Measurements from ENCODE around the gene FOLR1. TPM values are rescaled to one million over a fixed set of nuclear protein-coding genes. Genes with fewer than 3 reads are reported as not detected.

FOLR1 gene
- total RNA-seq, 1 donor from 2014 or later, result not detected

DNA sequence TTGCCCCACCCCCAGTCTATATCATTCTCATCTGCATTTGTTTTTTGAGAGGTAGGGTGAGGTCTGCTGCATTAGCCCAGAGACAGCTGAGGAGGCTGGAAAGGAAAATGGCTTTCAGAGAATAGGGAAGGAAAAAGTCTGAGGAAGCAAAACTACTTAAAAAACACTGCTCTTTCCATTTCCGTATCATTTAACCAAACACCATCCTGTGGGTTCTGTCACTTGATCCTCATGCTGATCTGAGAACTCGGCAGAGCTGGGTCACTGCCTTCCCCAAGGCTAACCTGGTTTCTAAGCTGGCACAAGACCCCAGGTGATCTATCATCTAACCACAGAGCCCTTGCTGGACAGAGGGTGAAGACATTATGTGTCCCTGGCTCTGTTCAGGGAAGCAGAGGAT lies 25.9 kb downstream of the FOLR1 start:
- no peak for DNase-seq (ENCODE audit: low read depth, low spot score)
- H3K27me3 Mint-ChIP-seq (ENCODE audit: low read depth), result peaks cover 48% of the 10 kb centered on the region
- peaks cover 9% of the 10 kb centered on the region for H3K4me1 Mint-ChIP-seq
- no peaks in the 10 kb centered on the region for H3K36me3 Mint-ChIP-seq (ENCODE audit: low read depth)
- TF ChIP-seq, protein P1, sequence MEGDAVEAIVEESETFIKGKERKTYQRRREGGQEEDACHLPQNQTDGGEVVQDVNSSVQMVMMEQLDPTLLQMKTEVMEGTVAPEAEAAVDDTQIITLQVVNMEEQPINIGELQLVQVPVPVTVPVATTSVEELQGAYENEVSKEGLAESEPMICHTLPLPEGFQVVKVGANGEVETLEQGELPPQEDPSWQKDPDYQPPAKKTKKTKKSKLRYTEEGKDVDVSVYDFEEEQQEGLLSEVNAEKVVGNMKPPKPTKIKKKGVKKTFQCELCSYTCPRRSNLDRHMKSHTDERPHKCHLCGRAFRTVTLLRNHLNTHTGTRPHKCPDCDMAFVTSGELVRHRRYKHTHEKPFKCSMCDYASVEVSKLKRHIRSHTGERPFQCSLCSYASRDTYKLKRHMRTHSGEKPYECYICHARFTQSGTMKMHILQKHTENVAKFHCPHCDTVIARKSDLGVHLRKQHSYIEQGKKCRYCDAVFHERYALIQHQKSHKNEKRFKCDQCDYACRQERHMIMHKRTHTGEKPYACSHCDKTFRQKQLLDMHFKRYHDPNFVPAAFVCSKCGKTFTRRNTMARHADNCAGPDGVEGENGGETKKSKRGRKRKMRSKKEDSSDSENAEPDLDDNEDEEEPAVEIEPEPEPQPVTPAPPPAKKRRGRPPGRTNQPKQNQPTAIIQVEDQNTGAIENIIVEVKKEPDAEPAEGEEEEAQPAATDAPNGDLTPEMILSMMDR (conservative IDR thresholded peaks at IDR 0.05), result no peak
- H3K9me3 Mint-ChIP-seq, result no peaks in the 10 kb centered on the region
- no peak overlapping the region for H3K27ac Mint-ChIP-seq (ENCODE audit: unreplicated experiment)
- H3K4me3 Mint-ChIP-seq, result no peak overlapping the region

DNA sequence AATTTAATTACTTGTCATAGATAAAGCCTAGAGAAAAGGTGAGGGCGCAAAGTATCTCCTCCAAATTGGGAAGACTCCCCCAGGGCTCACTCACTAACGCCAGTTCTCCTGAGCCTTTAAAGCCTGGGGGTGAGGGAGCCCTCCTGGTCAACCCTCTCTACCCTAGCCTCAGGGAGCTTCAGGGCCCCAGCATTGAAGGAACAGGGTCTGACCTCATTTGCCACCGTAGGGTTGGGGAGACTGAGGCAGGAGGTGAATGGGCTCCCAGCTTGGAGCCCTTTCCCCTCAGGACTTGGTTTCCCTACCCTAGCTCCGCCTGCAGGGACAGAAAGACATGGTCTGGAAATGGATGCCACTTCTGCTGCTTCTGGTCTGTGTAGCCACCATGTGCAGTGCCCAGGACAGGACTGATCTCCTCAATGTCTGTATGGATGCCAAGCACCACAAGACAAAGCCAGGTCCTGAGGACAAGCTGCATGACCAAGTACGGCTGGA lies 26.4 kb downstream of the FOLR1 start:
- Mint-ChIP-seq H3K27me3 (ENCODE audit: low read depth) (peaks cover 43% of the 10 kb centered on the region), H3K36me3 (ENCODE audit: low read depth) (no peaks in the 10 kb centered on the region), H3K27ac (ENCODE audit: unreplicated experiment) (no peak overlapping the region), H3K4me3 (peak overlapping the region; percentile 55), H3K9me3 (no peaks in the 10 kb centered on the region), H3K4me1 (peaks cover 11% of the 10 kb centered on the region)
- TF ChIP-seq, protein P1 (conservative IDR thresholded peaks at IDR 0.05), result no peak
- DNase-seq (ENCODE audit: low read depth, low spot score), result no peak

DNA sequence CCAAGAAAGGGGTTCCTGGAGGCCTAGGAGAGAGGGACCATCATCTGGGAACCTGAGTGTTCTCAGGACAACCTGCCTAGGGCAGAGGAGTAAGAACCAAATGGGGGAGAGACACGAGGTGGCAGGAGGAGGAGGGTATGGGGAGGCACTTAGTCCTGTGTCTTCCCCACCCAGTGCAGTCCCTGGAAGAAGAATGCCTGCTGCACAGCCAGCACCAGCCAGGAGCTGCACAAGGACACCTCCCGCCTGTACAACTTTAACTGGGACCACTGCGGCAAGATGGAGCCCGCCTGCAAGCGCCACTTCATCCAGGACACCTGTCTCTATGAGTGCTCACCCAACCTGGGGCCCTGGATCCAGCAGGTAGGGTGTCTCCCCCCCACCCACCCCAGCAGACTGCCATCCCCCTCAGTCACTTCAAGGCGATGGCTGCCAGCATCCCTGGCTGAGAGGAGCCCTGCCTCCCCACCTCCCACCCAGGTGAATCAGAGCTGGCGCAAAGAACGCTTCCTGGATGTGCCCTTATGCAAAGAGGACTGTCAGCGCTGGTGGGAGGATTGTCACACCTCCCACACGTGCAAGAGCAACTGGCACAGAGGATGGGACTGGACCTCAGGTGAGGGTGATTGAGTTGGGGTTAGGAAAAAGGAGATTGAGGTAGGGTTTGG lies 28.9 kb downstream of the FOLR1 start:
- peaks cover 24% of the 10 kb centered on the region for H3K27me3 Mint-ChIP-seq (ENCODE audit: low read depth)
- peaks cover 19% of the 10 kb centered on the region for H3K4me1 Mint-ChIP-seq
- no peaks in the 10 kb centered on the region for H3K36me3 Mint-ChIP-seq (ENCODE audit: low read depth)
- no peaks in the 10 kb centered on the region for H3K9me3 Mint-ChIP-seq
- TF ChIP-seq, protein P1 (conservative IDR thresholded peaks at IDR 0.05), result no peak
- peak overlapping the region; percentile 48 for H3K4me3 Mint-ChIP-seq
- no peak for DNase-seq (ENCODE audit: low read depth, low spot score)
- H3K27ac Mint-ChIP-seq (ENCODE audit: unreplicated experiment), result no peak overlapping the region

DNA sequence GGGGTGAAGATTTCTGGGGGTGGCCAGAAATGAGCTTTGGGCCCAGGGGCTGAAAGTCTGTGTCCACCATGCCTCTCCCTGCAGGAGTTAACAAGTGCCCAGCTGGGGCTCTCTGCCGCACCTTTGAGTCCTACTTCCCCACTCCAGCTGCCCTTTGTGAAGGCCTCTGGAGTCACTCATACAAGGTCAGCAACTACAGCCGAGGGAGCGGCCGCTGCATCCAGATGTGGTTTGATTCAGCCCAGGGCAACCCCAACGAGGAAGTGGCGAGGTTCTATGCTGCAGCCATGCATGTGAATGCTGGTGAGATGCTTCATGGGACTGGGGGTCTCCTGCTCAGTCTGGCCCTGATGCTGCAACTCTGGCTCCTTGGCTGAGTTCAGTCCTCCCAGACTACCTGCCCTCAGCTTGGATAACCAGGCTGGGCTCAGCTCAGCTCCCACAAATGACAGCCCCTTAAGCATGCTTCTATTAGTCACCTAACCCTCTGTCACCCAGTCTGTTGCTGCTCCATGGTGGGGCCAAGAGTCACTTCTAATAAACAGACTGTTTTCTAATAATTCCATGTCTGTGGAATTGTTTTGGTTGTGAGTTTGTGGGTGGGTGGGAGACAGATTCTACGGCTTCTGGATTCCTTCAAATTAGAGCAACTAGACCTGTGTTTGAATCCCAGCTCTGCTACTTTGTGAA lies 29.6 kb downstream of the FOLR1 start:
- H3K4me1 Mint-ChIP-seq, result peaks cover 26% of the 10 kb centered on the region
- H3K4me3 Mint-ChIP-seq, result peak overlapping the region; percentile 41
- TF ChIP-seq, protein P1 (conservative IDR thresholded peaks at IDR 0.05), result no peak
- no peak for DNase-seq (ENCODE audit: low read depth, low spot score)
- H3K27ac Mint-ChIP-seq (ENCODE audit: unreplicated experiment), result no peak overlapping the region
- H3K9me3 Mint-ChIP-seq, result no peaks in the 10 kb centered on the region
- peaks cover 18% of the 10 kb centered on the region for H3K27me3 Mint-ChIP-seq (ENCODE audit: low read depth)
- no peaks in the 10 kb centered on the region for H3K36me3 Mint-ChIP-seq (ENCODE audit: low read depth)

DNA sequence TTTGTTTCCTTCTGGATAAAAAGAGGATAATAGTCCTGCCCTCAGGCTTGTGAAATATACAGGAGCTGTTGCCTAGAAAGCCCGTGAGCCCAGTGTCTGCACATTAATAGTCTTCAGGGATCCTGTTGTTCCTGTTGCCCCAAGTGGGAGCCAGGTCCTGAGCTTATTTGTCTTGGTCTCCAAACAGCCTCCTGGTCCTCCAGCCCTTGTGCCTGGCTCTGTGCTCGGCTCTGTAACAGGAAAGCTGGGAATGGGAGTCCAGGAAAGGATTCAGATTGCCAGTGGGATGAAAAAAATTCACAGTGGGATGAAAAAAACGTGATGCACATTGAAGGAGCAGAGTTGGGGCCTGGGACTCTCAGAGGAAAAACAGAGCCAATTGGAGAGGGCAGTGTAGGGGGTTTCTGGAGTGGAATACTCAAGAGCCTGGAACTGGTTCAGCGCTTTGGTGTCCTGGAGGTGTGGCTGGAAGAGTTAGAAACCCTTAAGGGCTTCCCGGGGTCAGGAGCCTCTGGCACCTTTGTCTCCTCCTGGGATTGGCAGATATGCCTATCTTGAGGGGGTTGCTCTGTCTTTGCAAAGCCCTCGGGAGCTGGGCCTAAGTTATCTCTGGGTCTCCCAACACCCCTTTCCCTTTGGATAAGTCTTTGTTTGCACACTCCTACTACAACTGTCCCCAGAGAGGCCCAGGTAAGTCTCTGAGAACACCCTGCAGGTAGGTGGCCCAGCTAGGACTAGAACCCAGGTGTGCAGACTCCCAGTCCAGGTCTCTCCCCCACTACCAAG lies 30.4 kb downstream of the FOLR1 start:
- Mint-ChIP-seq H3K27ac (ENCODE audit: unreplicated experiment) (peak overlapping the region; percentile 32), H3K9me3 (no peaks in the 10 kb centered on the region), H3K4me1 (peaks cover 27% of the 10 kb centered on the region), H3K27me3 (ENCODE audit: low read depth) (peaks cover 12% of the 10 kb centered on the region), H3K4me3 (peak overlapping the region; percentile 93), H3K36me3 (ENCODE audit: low read depth) (no peaks in the 10 kb centered on the region)
- no peak for DNase-seq (ENCODE audit: low read depth, low spot score)
- TF ChIP-seq, protein P1 (conservative IDR thresholded peaks at IDR 0.05), result no peak

All from neural crest cell (in vitro differentiated cells).